Measurements from ENCODE around the gene TSTD1.
"Not testable (repeated sequence)": the region's sequence is repeated elsewhere in the genome, so short reads cannot be mapped to it uniquely, and the experiment has no call there.

The TSTD1 gene

GRCh38 chr1:161021970-161022353, 16.8 kb downstream of the TSTD1 start:
- POLR2A ChIA-PET, result no interaction called here
- CTCF ChIA-PET, result interaction anchor here (1.5 to 1.8 kb wide), 2 partner anchors 20 to 76 kb away, joined by 4 to 5 read pairs; no protein-coding TSS in a partner anchor
- no peak overlapping the region for H3K4me3 ChIP-seq (ENCODE audit: low read depth, low read length)
- DNase-seq (ENCODE audit: low read depth, low spot score), result no peak
- TF ChIP-seq CTCF (IDR thresholded peaks at IDR 0.05; ENCODE audit: insufficient read depth, low read length, missing control alignments), result no peak

GRCh38 chr1:161021165-161021969, 17.4 kb downstream of the TSTD1 start:
- no peak for DNase-seq (ENCODE audit: low read depth, low spot score)
- POLR2A ChIA-PET, result interaction anchor here (1.3 kb wide), 1 partner anchor 24 kb away, joined by 4 read pairs; the partner anchor contains the start of gene USF1
- CTCF ChIA-PET, result interaction anchor here (0.9 to 1.8 kb wide), 5 partner anchors 11 to 76 kb away, joined by 3 to 7 read pairs (median 4); no protein-coding TSS in a partner anchor
- no peak for TF ChIP-seq CTCF (IDR thresholded peaks at IDR 0.05; ENCODE audit: insufficient read depth, low read length, missing control alignments)
- peak overlapping the region; percentile 47 for H3K4me3 ChIP-seq (ENCODE audit: low read depth, low read length)

GRCh38 chr1:161020509-161021164, 18.1 kb downstream of the TSTD1 start, which contains the start of gene F11R:
Gene F11R (minus strand): TSS chr1:161021152. CDS start chr1:161021073, 79 bp downstream.
- POLR2A ChIA-PET, result interaction anchor here (1.3 kb wide), 1 partner anchor 24 kb away, joined by 4 read pairs; the partner anchor contains the start of gene USF1
- no peak for TF ChIP-seq CTCF (IDR thresholded peaks at IDR 0.05; ENCODE audit: insufficient read depth, low read length, missing control alignments)
- peak within 1 kb of the TSS; percentile 47 for H3K4me3 ChIP-seq (ENCODE audit: low read depth, low read length)
- no peak for DNase-seq (ENCODE audit: low read depth, low spot score)
- CTCF ChIA-PET, result interaction anchor here (0.9 to 1.8 kb wide), 4 partner anchors 11 to 77 kb away, joined by 3 to 7 read pairs (median 4); no protein-coding TSS in a partner anchor

- no peak overlapping the region for H3K4me3 ChIP-seq (ENCODE audit: low read depth, low read length)
- ChIA-PET CTCF (interaction anchor here (1.2 to 1.8 kb wide), 3 partner anchors 22 to 78 kb away, joined by 3 to 7 read pairs (median 5); no protein-coding TSS in a partner anchor), POLR2A (interaction anchor here (1.3 kb wide), 1 partner anchor 25 kb away, joined by 4 read pairs; the partner anchor contains the start of gene USF1)
- DNase-seq (ENCODE audit: low read depth, low spot score), result no peak
- no peak for TF ChIP-seq CTCF (IDR thresholded peaks at IDR 0.05; ENCODE audit: insufficient read depth, low read length, missing control alignments)
These were observed 18.8 kb downstream of the TSTD1 start for GRCh38 chr1:161019751-161020495.

- CTCF ChIA-PET; DNase-seq (ENCODE audit: low read depth, low spot score); POLR2A ChIA-PET; H3K4me3 ChIP-seq (ENCODE audit: low read depth, low read length): not testable (repeated sequence)
These were observed 19.6 kb downstream of the TSTD1 start for GRCh38 chr1:161019111-161019660.

GRCh38 chr1:161018631-161018930, 20.2 kb downstream of the TSTD1 start:
- DNase-seq (ENCODE audit: low read depth, low spot score), result no peak
- TF ChIP-seq CTCF (IDR thresholded peaks at IDR 0.05; ENCODE audit: insufficient read depth, low read length, missing control alignments), result no peak
- H3K4me3 ChIP-seq (ENCODE audit: low read depth, low read length), result no peak overlapping the region
- POLR2A ChIA-PET, result no interaction called here
- CTCF ChIA-PET, result interaction anchor here (0.8 kb wide), 1 partner anchor 15 kb away, joined by 3 read pairs; no protein-coding TSS in a partner anchor

All from AG04449 (cell line).